Natural killer cell (primary cell): Measurements from ENCODE around the gene FAHD1. TPM values are rescaled to one million over a fixed set of nuclear protein-coding genes. Genes with fewer than 3 reads are reported as not detected.

Source experiments
- ATAC-seq, 3 donors: fragments of 150-1000 bp in 2 of 3; fragments of 200-7000 bp in 1 of 3; cut with Tn5 transposase; 1 replicate in 1 of 3; 2 replicates in 2 of 3; pipeline ENCODE4 v1.10.0; 2021; ENCODE audit warnings: mild to moderate bottlenecking in 2 of 3, moderate library complexity in 2 of 3
- DNase-seq, 2 donors: peaks; one replicate each; pipeline versions ENCODE4 v3.0.0 to v3.0.0-alpha.2; 2013 to 2021; ENCODE audit warnings: mixed read lengths in 1 of 2
- H3K27ac ChIP-seq: one replicate; pipeline ENCODE4 v1.5.1; 2013; ENCODE audit warnings: mild to moderate bottlenecking, low read length
- H3K27me3 ChIP-seq: one replicate; pipeline ENCODE4 v1.6.1; 2013; ENCODE audit warnings: low read length; ENCODE audit not compliant: control insufficient read depth, insufficient read depth
- H3K36me3 ChIP-seq: one replicate; pipeline ENCODE4 v1.6.1; 2013; ENCODE audit warnings: low read length; ENCODE audit not compliant: control insufficient read depth, insufficient read depth
- H3K4me1 ChIP-seq: one replicate; pipeline ENCODE4 v1.6.1; 2013; ENCODE audit warnings: low read length; ENCODE audit not compliant: control insufficient read depth, insufficient read depth
- H3K4me3 ChIP-seq: one replicate; pipeline ENCODE4 v1.5.1; 2013; ENCODE audit warnings: low read length
- H3K9me3 ChIP-seq: one replicate; pipeline ENCODE4 v1.6.1; 2013; ENCODE audit warnings: low read length; ENCODE audit not compliant: control insufficient read depth, insufficient read depth
- H3K27ac Mint-ChIP-seq, 2 donors: one replicate each; pipeline ENCODE4 v1.8.0; 2022; ENCODE audit warnings: mild to moderate bottlenecking in 2 of 2, mixed read lengths in 2 of 2, moderate library complexity in 1 of 2
- H3K27me3 Mint-ChIP-seq, 2 donors: one replicate each; pipeline ENCODE4 v1.8.0; 2022; ENCODE audit warnings: low read depth in 2 of 2, mixed read lengths in 2 of 2
- H3K36me3 Mint-ChIP-seq: one replicate; pipeline ENCODE4 v1.8.0; 2022; ENCODE audit warnings: mixed read lengths
- H3K4me1 Mint-ChIP-seq, 2 donors: one replicate each; pipeline ENCODE4 v1.8.0; 2022; ENCODE audit warnings: mixed read lengths in 2 of 2
- H3K4me3 Mint-ChIP-seq: one replicate; pipeline ENCODE4 v1.8.0; 2022; ENCODE audit warnings: mild to moderate bottlenecking, moderate library complexity, mixed read lengths
- H3K9me3 Mint-ChIP-seq, 2 donors: one replicate each; pipeline ENCODE4 v1.8.0; 2022; ENCODE audit warnings: mixed read lengths in 2 of 2
- CTCF ChIP-seq: fragments of 200-600 bp; IDR thresholded peaks from one replicate; pipeline ENCODE4 v1.8.0; 2022; ENCODE audit warnings: antibody characterized with exemption
- WGBS: methylation state at CpG from one replicate; pipeline ENCODE4 v1.1.7; 2013; ENCODE audit warnings: missing lambda C conversion rate; ENCODE audit not compliant: insufficient coverage; 5-methylcytosine and 5-hydroxymethylcytosine counted together
- intact Hi-C: fragments of 100-400 bp; cut with micrococcal nuclease; formaldehyde crosslinking; loops from one replicate; pipeline ENCODE4 v1.14.2; 2022
- total RNA-seq, 4 donors: library from RNA; stranded (reverse); fragments of 120-200 nt in 1 of 4; gene quantifications; one replicate each; pipeline versions ENCODE4 v1.2.3 to v1.2.4, GENCODE V29; 2013 to 2022

The FAHD1 gene
- total RNA-seq, 3 donors from 2014 or later (not counting 1 experiment from before 2014, with no cell fraction given), result 5.3 to 10.6 (median 7.4) TPM

- Mint-ChIP-seq H3K4me3 (no peak overlapping the region), H3K27ac (no peak overlapping the region), H3K9me3 (no peaks in the 10 kb centered on the region), H3K36me3 (no peaks in the 10 kb centered on the region), H3K4me1 (no peaks in the 10 kb centered on the region), H3K27me3 (peaks cover 48 to 64% of the 10 kb centered on the region in 2 donors)
- intact Hi-C loops, result no loop called here
- no peak for TF ChIP-seq CTCF
- Histone ChIP-seq H3K27ac (no peak overlapping the region), H3K9me3 (no peaks in the 10 kb centered on the region), H3K4me1 (no peaks in the 10 kb centered on the region), H3K4me3 (no peak overlapping the region), H3K36me3 (no peaks in the 10 kb centered on the region), H3K27me3 (peaks cover 5% of the 10 kb centered on the region)
- 41% methylated on average over 6 of the region's 8 CpGs for WGBS
- no peak for ATAC-seq
- DNase-seq, result no peak
Observed at GRCh38 chr16:1858189-1858865, 31.3 kb downstream of the FAHD1 start.

DNA sequence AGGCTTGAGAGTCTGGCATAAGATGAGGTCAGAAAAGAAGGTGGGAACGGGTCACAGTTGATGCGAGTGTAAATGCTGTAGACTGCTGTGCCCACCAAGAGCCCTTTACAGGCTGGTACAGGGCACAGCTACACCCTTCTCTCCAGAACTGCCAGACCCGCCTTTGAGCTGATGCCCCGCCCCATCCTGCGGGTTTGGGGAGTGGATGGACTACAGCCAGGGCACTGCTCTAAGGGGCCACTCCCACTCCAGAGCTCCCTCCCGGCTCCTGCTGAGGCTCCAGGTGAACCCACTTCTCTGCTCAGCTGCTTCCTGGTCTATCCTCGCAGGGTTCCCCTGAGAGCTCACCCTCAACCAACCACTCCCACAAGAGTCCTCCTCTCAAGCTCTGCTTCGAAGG lies 32.6 kb downstream of the FAHD1 start:
- no peaks in the 10 kb centered on the region for H3K4me1 Mint-ChIP-seq
- H3K9me3 ChIP-seq, result no peaks in the 10 kb centered on the region
- no peak overlapping the region for H3K27ac ChIP-seq
- no peaks in the 10 kb centered on the region for H3K9me3 Mint-ChIP-seq
- ATAC-seq, result no peak
- no peak overlapping the region for H3K27ac Mint-ChIP-seq
- H3K4me3 ChIP-seq, result no peak overlapping the region
- H3K4me3 Mint-ChIP-seq, result no peak overlapping the region
- no peak for DNase-seq
- H3K27me3 Mint-ChIP-seq, result peaks cover 43 to 51% of the 10 kb centered on the region in 2 donors
- WGBS, result 40% methylated on average over 7 of the region's 8 CpGs
- peaks cover 5% of the 10 kb centered on the region for H3K27me3 ChIP-seq
- no peaks in the 10 kb centered on the region for H3K36me3 ChIP-seq
- no peak for TF ChIP-seq CTCF
- H3K36me3 Mint-ChIP-seq, result no peaks in the 10 kb centered on the region
- H3K4me1 ChIP-seq, result no peaks in the 10 kb centered on the region
- intact Hi-C loops, result no loop called here

GRCh38 chr16:1861730-1862129 lies 34.7 kb downstream of the FAHD1 start:
- no peak overlapping the region for H3K27ac ChIP-seq
- Mint-ChIP-seq H3K36me3 (no peaks in the 10 kb centered on the region), H3K27me3 (peaks cover 42 to 44% of the 10 kb centered on the region in 2 donors), H3K9me3 (no peaks in the 10 kb centered on the region), H3K4me1 (no peaks in the 10 kb centered on the region), H3K4me3 (no peak overlapping the region), H3K27ac (no peak overlapping the region)
- TF ChIP-seq CTCF, result no peak
- no peak for DNase-seq
- intact Hi-C loops, result no loop called here
- H3K4me3 ChIP-seq, result no peak overlapping the region
- ATAC-seq, result no peak
- peaks cover 5% of the 10 kb centered on the region for H3K27me3 ChIP-seq
- H3K36me3 ChIP-seq, result no peaks in the 10 kb centered on the region
- H3K9me3 ChIP-seq, result no peaks in the 10 kb centered on the region
- no peaks in the 10 kb centered on the region for H3K4me1 ChIP-seq
- 82% methylated on average over 5 of the region's 5 CpGs for WGBS

DNA sequence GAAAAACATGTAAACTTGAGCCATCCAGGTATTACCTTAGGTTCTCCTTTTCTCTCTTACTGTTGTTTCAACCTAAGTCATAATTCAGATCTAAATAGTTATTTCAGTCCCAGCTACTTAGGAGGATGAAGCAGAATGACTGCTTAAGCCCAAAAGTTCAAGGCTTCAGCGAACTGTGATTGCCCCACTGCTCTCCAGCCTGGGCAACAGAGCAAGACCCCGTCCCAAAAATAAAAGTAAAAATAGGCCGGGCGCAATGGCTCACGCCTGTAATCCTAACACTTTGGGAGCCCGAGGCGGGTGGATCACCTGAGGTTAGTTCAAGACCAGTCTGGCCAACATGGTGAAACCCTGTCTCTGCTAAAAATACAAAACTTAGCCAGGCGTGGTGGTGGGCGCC lies 35.4 kb downstream of the FAHD1 start:
- no peak overlapping the region for H3K4me3 ChIP-seq
- TF ChIP-seq CTCF, result no peak
- Mint-ChIP-seq H3K9me3 (no peaks in the 10 kb centered on the region), H3K36me3 (no peaks in the 10 kb centered on the region), H3K4me3 (no peak overlapping the region), H3K4me1 (no peaks in the 10 kb centered on the region), H3K27ac (no peak overlapping the region), H3K27me3 (peaks cover 36 to 37% of the 10 kb centered on the region in 2 donors)
- peaks cover 5% of the 10 kb centered on the region for H3K27me3 ChIP-seq
- 85% methylated on average over 9 of the region's 9 CpGs for WGBS
- ATAC-seq, result no peak
- intact Hi-C loops, result no loop called here
- H3K9me3 ChIP-seq, result no peaks in the 10 kb centered on the region
- no peaks in the 10 kb centered on the region for H3K36me3 ChIP-seq
- no peak for DNase-seq
- H3K4me1 ChIP-seq, result no peaks in the 10 kb centered on the region
- H3K27ac ChIP-seq, result no peak overlapping the region
